Measurements from ENCODE around the gene FANCG.
A peak's percentile ranks its signal among the peaks of the same experiment; 100 is the strongest.

Gene FANCG

GRCh38 chr9:35033101-35033500 lies 46.6 kb downstream of the FANCG start:
- peaks cover 12% of the 10 kb centered on the region for H3K9me3 ChIP-seq (ENCODE audit: control insufficient read depth, insufficient read depth, low read length)
- no peaks in the 10 kb centered on the region for H3K27me3 ChIP-seq (ENCODE audit: control insufficient read depth, insufficient read depth, low read length)
- H3K36me3 ChIP-seq (ENCODE audit: control insufficient read depth, insufficient read depth, low read length) = no peaks in the 10 kb centered on the region
- no peak overlapping the region for H3K27ac ChIP-seq (ENCODE audit: low read depth, low read length)
- no peak overlapping the region for H3K9ac ChIP-seq (ENCODE audit: low read depth, low read length)
- no peak overlapping the region for H3K4me3 ChIP-seq (ENCODE audit: low read depth, low read length)
- H3K4me1 ChIP-seq (ENCODE audit: control insufficient read depth, insufficient read depth, low read length) = no peaks in the 10 kb centered on the region

- Histone ChIP-seq H3K9ac (ENCODE audit: low read depth, low read length) (no peak overlapping the region), H3K27ac (ENCODE audit: low read depth, low read length) (no peak overlapping the region), H3K9me3 (ENCODE audit: control insufficient read depth, insufficient read depth, low read length) (peaks cover 12% of the 10 kb centered on the region), H3K27me3 (ENCODE audit: control insufficient read depth, insufficient read depth, low read length) (no peaks in the 10 kb centered on the region), H3K36me3 (ENCODE audit: control insufficient read depth, insufficient read depth, low read length) (no peaks in the 10 kb centered on the region), H3K4me3 (ENCODE audit: low read depth, low read length) (no peak overlapping the region), H3K4me1 (ENCODE audit: control insufficient read depth, insufficient read depth, low read length) (peaks cover 7% of the 10 kb centered on the region; the same call in 1 of the 2 replicates)
Observed at GRCh38 chr9:35029852-35030251, 49.9 kb downstream of the FANCG start.

GRCh38 chr9:35029241-35029640 lies 50.5 kb downstream of the FANCG start:
- H3K4me1 ChIP-seq (ENCODE audit: control insufficient read depth, insufficient read depth, low read length) = peaks cover 7% of the 10 kb centered on the region; the same call in 1 of the 2 replicates
- no peak overlapping the region for H3K4me3 ChIP-seq (ENCODE audit: low read depth, low read length)
- H3K27me3 ChIP-seq (ENCODE audit: control insufficient read depth, insufficient read depth, low read length) = no peaks in the 10 kb centered on the region
- H3K27ac ChIP-seq (ENCODE audit: low read depth, low read length) = no peak overlapping the region
- H3K9me3 ChIP-seq (ENCODE audit: control insufficient read depth, insufficient read depth, low read length) = peaks cover 13% of the 10 kb centered on the region
- no peaks in the 10 kb centered on the region for H3K36me3 ChIP-seq (ENCODE audit: control insufficient read depth, insufficient read depth, low read length)
- no peak overlapping the region for H3K9ac ChIP-seq (ENCODE audit: low read depth, low read length)

- Histone ChIP-seq H3K9me3 (ENCODE audit: control insufficient read depth, insufficient read depth, low read length) (peaks cover 15% of the 10 kb centered on the region), H3K27ac (ENCODE audit: low read depth, low read length) (peak overlapping the region; percentile 65), H3K36me3 (ENCODE audit: control insufficient read depth, insufficient read depth, low read length) (no peaks in the 10 kb centered on the region), H3K27me3 (ENCODE audit: control insufficient read depth, insufficient read depth, low read length) (no peaks in the 10 kb centered on the region), H3K9ac (ENCODE audit: low read depth, low read length) (no peak overlapping the region), H3K4me1 (ENCODE audit: control insufficient read depth, insufficient read depth, low read length) (peaks cover 7% of the 10 kb centered on the region; the same call in 1 of the 2 replicates), H3K4me3 (ENCODE audit: low read depth, low read length) (no peak overlapping the region)
Observed at GRCh38 chr9:35028341-35028740, 51.4 kb downstream of the FANCG start.

- no peaks in the 10 kb centered on the region for H3K27me3 ChIP-seq (ENCODE audit: control insufficient read depth, insufficient read depth, low read length)
- H3K9me3 ChIP-seq (ENCODE audit: control insufficient read depth, insufficient read depth, low read length) = peaks cover 15% of the 10 kb centered on the region
- H3K9ac ChIP-seq (ENCODE audit: low read depth, low read length) = no peak overlapping the region
- no peak overlapping the region for H3K4me3 ChIP-seq (ENCODE audit: low read depth, low read length)
- no peaks in the 10 kb centered on the region for H3K36me3 ChIP-seq (ENCODE audit: control insufficient read depth, insufficient read depth, low read length)
- H3K27ac ChIP-seq (ENCODE audit: low read depth, low read length) = peak overlapping the region; percentile 73
- peaks cover 7% of the 10 kb centered on the region; the same call in 1 of the 2 replicates for H3K4me1 ChIP-seq (ENCODE audit: control insufficient read depth, insufficient read depth, low read length)
Observed at GRCh38 chr9:35027860-35028259, 51.9 kb downstream of the FANCG start.

GRCh38 chr9:35027374-35027773 lies 52.4 kb downstream of the FANCG start:
- Histone ChIP-seq H3K9me3 (ENCODE audit: control insufficient read depth, insufficient read depth, low read length) (peaks cover 15% of the 10 kb centered on the region), H3K4me1 (ENCODE audit: control insufficient read depth, insufficient read depth, low read length) (peaks cover 7% of the 10 kb centered on the region; the same call in 1 of the 2 replicates), H3K27ac (ENCODE audit: low read depth, low read length) (peak overlapping the region; percentile 73), H3K27me3 (ENCODE audit: control insufficient read depth, insufficient read depth, low read length) (no peaks in the 10 kb centered on the region), H3K4me3 (ENCODE audit: low read depth, low read length) (no peak overlapping the region), H3K36me3 (ENCODE audit: control insufficient read depth, insufficient read depth, low read length) (no peaks in the 10 kb centered on the region), H3K9ac (ENCODE audit: low read depth, low read length) (no peak overlapping the region)

GRCh38 chr9:35026671-35027070 lies 53.1 kb downstream of the FANCG start:
- Histone ChIP-seq H3K27ac (ENCODE audit: low read depth, low read length) (peak overlapping the region; percentile 73), H3K27me3 (ENCODE audit: control insufficient read depth, insufficient read depth, low read length) (no peaks in the 10 kb centered on the region), H3K4me1 (ENCODE audit: control insufficient read depth, insufficient read depth, low read length) (peaks cover 7% of the 10 kb centered on the region; the same call in 1 of the 2 replicates), H3K9me3 (ENCODE audit: control insufficient read depth, insufficient read depth, low read length) (peaks cover 15% of the 10 kb centered on the region), H3K36me3 (ENCODE audit: control insufficient read depth, insufficient read depth, low read length) (no peaks in the 10 kb centered on the region), H3K9ac (ENCODE audit: low read depth, low read length) (no peak overlapping the region), H3K4me3 (ENCODE audit: low read depth, low read length) (no peak overlapping the region)
